GM18505 (cell line): ENCODE results near the gene CDKAL1.

Experiments used
- ATAC-seq: cut with Tn5 transposase; IDR thresholded peaks from one replicate; pipeline ENCODE4 v1.9.1; 2021; ENCODE audit not compliant: unreplicated experiment
- POLR2A ChIP-seq: IDR thresholded peaks from 4 replicates; pipeline ENCODE4 v1.6.1; 2011; ENCODE audit warnings: borderline replicate concordance; ENCODE audit not compliant: insufficient read depth, insufficient read length; ENCODE audit errors: extremely low read depth

Gene CDKAL1

DNA sequence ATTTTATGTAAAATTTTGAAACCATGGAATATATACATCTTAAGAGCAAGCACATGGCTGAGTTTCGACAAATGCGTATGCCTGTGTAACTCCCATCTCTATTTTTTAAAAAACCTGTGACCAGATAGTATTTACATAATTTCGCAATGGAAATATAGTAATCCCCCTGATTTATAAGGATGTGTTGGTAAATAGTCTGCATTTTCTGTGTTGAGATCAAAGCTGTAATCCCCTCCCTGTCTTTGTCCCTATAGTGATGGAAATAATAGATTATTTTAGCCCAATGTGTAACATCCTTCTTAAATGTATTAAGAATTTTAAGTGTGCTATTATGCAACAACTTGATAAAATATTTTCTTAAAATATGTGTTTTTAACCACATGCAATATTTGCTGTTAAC lies 267.3 kb downstream of the CDKAL1 start:
- TF ChIP-seq POLR2A = no peak
- no peak for ATAC-seq

DNA sequence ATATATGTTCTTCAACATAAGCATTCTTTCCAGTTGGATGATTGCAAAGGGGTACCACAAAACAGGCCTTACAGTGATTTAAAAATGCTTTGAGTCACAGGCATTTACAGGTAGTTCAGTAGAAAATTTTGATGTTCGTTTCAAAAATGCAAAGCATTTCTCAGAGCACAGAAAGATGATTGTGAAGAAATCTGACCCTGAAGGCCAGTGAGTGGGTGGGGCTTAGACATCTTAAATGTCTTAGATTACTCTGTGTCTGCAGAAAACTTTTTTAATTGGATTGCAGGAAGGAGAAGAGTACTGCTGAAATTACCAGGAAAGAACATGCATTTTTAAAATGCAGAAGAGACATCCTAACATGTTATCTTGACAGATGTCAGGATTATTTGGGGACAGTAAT lies 268.3 kb downstream of the CDKAL1 start:
- no peak for ATAC-seq
- TF ChIP-seq POLR2A = no peak

DNA sequence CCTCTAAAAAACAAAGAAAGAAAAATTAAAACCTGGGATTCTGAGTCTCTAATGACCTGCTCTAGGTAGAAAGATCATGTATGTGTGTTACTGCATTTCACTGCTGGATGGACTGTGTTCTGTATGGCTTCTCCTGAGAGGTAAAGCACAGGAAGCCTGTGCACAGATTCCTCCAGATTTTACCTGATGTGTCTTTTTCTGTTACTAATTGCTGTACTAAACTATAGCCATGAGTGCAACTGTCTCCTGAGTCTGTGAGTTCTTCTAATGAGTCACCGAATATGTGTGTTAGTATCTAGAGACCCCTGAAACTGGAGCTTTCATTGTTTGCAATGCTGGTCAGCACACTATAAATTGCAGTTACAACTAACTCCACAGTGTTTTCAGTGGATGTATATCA lies 270.8 kb downstream of the CDKAL1 start:
- no peak for TF ChIP-seq POLR2A
- no peak for ATAC-seq

DNA sequence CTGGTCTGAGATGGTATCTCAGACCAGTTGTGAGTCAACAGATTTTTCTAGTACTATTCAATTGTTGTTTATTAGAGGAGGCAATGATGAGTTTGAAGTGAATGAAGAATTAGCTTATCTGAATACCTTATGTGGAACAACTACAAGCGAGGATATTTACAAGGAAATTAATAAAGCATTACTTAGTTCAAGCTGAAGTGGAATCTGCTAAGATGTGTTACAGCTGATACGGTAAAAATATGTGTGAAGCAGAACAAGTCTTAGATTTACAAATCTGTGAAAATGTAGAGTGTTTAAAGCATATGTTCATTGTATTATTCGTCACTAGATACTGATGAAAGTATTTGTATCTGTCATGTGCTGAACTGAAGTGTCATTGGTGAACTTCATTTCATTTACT lies 272.4 kb downstream of the CDKAL1 start:
- no peak for ATAC-seq
- no peak for TF ChIP-seq POLR2A

DNA sequence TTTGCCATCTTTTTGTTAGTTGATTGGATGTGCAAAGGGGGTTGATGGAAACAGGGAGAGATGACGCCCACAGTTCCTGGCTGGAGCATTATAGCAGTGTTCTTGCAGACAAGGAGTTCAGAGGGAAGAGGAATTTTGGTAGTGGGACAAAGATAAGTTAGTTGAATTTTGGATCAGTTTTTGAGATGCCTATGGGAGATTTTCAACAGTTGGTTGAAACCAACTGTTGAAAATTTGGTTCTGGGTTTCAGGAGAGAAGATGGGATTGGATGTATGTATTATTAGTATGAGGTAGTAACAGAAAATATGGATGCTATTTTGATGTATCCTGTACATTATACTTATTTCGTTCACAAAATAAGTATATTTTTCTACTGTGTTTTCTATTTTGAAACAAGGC lies 274.2 kb downstream of the CDKAL1 start:
- no peak for ATAC-seq
- TF ChIP-seq POLR2A = no peak

DNA sequence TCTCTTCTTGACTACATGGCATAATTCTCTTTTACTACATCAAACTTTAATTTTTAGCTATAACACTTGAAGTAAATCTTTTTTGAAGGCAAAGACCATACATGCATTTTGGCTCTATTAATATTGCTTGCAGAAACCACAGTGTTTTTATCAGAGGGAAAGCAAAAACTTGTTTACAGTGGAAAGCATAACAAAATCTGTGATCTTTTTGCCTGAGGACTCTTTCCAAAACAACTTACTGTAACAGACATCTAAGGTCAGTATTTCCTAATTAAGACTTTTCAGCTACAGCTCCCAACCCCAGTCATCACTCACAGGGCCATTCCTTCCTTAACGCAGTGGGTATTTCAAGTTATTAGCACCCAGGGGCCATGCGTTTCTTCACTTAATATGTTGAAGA lies 274.7 kb downstream of the CDKAL1 start:
- TF ChIP-seq POLR2A = no peak
- ATAC-seq = no peak

DNA sequence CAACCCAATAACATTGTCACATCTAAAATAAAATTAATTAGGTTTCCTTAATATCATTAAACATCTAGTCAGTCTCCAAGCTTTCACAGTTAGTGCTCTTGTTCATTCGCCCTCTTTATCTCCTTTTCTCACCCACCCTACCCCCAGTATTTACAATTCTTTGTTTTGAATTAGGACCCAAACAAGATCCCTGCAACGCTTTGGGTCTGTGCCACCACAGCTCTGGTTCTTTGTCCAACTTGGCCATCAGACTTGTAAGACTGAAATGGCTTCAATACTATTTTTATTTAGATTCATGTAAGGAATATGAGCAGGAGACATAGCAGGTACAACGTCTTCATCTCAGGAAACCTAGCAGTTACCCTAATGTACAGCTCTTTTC lies 276.5 kb downstream of the CDKAL1 start:
- no peak for TF ChIP-seq POLR2A
- ATAC-seq = no peak

DNA sequence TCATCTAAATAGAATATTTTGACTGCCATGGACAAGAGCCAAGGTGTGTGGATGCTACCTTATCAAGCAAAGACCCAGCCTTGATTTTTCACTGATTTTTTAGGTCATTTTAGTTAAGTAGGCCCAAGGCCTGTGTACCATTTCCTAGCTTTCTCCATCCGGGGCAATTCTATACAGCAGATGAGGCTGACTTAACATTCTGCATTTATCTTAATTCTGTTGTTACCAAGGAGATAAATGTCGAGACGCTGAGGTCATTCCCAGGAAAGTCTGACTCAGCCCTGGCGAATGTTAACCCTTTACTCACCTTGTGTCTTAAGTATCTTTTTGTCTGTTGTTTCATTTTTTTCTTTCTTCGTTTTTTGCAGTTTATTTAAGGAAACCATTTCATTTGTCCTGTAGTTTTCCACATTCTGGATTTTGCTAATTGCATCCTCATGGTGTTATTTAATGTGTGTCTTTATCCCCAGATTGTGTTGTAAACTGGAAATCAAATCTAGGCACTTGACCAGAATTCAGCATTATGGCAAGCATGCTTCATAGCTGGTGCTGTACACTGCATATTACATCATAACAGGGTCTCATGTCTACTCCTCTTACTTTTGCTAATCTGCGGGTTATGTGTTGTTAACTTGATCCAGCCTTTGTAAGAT lies 277.0 kb downstream of the CDKAL1 start:
- no peak for ATAC-seq
- TF ChIP-seq POLR2A = no peak

DNA sequence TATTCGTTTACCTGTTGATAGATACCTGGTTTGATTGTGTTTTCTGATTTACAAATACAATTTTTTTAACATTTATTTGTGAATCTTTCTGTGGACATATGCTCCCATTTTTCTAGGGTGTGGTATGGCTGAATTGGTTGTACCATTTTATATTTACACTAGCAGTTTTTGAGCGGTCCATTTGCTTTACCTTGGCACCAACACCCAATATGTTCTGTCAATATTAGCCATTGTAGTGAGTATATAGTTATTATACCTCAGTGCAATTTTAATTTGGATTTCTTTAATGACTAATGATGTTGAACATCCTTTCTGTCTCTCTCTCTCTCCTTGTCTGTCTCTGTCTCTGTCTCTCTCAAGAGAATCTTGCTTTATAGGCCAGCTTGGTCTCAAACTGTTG lies 278.5 kb downstream of the CDKAL1 start:
- ATAC-seq = no peak
- no peak for TF ChIP-seq POLR2A

DNA sequence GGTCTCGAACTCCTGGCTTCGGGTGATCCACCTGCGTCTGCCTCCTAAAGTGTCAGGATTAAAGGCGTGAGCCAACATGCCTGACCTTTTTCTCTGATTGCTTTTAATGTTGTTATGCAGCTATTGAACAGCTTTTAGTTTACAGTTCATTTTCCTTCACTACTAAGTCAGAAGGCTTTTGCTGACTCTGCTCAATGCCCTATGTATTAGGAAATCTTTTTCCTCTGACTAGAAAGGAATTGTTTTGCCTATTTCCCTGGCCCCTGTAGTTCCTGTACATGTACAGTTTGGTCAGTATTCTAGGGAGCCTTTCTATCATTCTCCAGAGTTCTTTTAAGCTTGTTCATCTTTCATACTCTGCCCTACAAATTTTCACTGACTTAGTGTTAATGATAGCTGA lies 280.2 kb downstream of the CDKAL1 start:
- TF ChIP-seq POLR2A = no peak
- no peak for ATAC-seq

DNA sequence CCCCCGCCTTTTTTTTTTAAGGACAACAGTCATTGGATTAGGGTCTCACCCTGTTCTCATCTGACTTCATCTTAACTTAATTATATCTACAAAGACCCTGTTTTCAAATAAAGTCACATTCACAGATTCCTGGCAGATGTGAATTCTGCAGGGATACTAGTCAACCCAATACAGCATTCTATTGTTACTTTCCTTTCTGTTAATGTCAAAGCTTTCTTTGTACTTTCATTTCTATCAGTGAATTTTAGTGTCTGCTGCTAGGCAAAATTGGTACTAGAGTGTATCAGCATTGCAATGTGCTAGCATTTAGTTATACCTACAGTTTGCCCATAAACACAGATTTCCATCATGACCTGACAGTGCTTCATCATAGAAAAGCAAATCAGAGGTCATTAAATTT lies 281.9 kb downstream of the CDKAL1 start:
- ATAC-seq = no peak

DNA sequence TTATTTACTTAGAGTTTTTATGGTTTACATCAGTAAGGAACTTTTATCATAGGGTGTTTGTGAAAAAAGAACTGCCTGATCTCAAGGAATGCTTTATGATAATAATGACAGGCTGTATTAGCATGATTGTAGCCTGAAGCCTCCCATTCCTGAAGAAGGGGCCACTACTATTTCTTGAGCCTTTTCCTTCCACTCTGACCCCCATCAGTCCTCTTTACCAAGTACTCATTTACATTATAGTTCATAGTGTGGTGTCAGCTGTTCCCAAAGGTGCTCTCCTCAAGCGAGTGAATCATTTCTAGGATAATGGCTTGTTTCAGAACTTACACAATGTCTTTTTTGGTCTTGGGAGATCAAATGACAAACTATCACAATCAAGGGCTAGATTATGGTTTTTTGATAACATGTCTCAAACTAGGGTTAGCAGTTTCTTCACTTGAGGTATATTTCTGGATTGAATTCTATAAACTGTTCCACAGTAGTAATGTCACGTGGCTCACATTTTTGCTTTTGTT lies 283.6 kb downstream of the CDKAL1 start:
- no peak for TF ChIP-seq POLR2A

More for the DNA sequence above, 281.9 kb downstream of the CDKAL1 start:
- no peak for TF ChIP-seq POLR2A

DNA sequence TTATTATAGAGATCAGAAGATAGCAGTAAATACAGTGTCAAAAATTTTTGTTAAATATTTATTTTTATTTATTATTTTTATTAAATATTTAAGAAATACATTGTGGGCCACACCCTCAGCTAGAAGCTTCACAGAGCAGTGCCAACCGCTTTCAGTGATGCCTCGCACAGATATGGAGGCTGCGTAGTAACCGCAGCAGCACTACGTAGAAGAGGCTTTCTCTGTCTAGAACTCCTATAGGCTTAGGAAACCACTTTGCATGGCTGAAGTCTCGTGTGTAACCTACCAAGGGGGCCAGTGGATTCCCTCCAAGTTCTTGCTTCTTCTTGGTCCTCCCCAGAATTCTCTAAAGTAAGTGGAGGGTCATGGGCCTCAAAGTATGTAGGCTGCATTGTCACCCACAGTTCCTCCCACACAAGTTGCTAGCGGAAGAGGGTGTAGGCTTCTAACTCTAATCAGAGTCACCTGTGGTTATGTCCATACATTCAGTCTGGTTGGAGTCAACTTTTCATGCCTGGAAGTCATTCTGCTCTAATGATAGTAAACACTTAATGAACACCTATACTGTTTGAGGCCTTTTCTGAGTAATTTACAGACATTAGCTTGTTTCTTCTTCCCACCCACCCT lies 285.6 kb downstream of the CDKAL1 start:
- no peak for ATAC-seq
- no peak for TF ChIP-seq POLR2A

More for the DNA sequence above, 283.6 kb downstream of the CDKAL1 start:
- ATAC-seq = no peak

DNA sequence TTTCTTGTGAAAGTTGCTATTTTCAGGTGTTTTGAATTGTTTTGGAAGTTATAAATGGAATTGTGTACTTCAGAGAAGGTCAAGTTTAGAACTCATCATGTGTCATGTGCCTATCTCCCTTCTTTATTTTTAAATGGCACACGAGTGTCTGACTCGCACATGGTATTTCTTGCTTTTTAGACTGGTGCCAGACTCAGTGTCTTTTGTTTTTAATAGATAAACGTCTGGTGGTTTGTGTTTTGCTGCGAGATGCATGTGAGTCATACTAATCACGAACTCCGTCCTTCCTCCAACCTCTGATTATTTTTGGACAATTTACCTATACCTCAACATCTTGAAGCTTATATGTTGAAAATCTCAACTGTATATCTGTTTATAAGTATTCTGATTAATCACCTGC lies 292.1 kb downstream of the CDKAL1 start:
- TF ChIP-seq POLR2A = no peak

More for the DNA sequence above, 292.1 kb downstream of the CDKAL1 start:
- ATAC-seq = no peak
